HG02885 (cell line): ENCODE results near the gene EIF4E.
"Not testable (repeated sequence)": the region's sequence is repeated elsewhere in the genome, so short reads cannot be mapped to it uniquely, and the experiment has no call there.

Experiments used
- ATAC-seq: cut with Tn5 transposase; IDR thresholded peaks from one replicate; pipeline ENCODE4 v1.9.1; 2021; ENCODE audit warnings: mild to moderate bottlenecking; ENCODE audit not compliant: unreplicated experiment, poor library complexity

The EIF4E gene

GRCh38 chr4:98934851-98935250, 5.9 kb upstream of the EIF4E start:
- not testable (repeated sequence) for ATAC-seq

GRCh38 chr4:98932539-98932938, 3.6 kb upstream of the EIF4E start:
- ATAC-seq: peak; percentile 13

- ATAC-seq: no peak
Measured at GRCh38 chr4:98930311-98930865, 1.5 kb upstream of the EIF4E start.

GRCh38 chr4:98929341-98930267, 671 bp upstream of the EIF4E start:
- peak; percentile 49 for ATAC-seq

- ATAC-seq: peak; percentile 46
Measured at GRCh38 chr4:98928131-98928504, 815 bp downstream of the EIF4E start.

GRCh38 chr4:98926257-98926656, 2.7 kb downstream of the EIF4E start:
- ATAC-seq: not testable (repeated sequence)

- ATAC-seq: no peak
Measured at GRCh38 chr4:98921292-98921691, 7.6 kb downstream of the EIF4E start.

- no peak for ATAC-seq
Measured at GRCh38 chr4:98919996-98920395, 8.9 kb downstream of the EIF4E start.

- not testable (repeated sequence) for ATAC-seq
Measured at GRCh38 chr4:98910728-98911127, 18.2 kb downstream of the EIF4E start.

- no peak for ATAC-seq
Measured at GRCh38 chr4:98909646-98910401, 19.1 kb downstream of the EIF4E start.

GRCh38 chr4:98908703-98909262, 20.1 kb downstream of the EIF4E start:
- ATAC-seq: no peak

- no peak for ATAC-seq
Measured at GRCh38 chr4:98908182-98908581, 20.8 kb downstream of the EIF4E start.

GRCh38 chr4:98905839-98906238, 23.1 kb downstream of the EIF4E start:
- ATAC-seq: no peak

GRCh38 chr4:98905297-98905696, 23.6 kb downstream of the EIF4E start:
- no peak for ATAC-seq

GRCh38 chr4:98903963-98904362, 25.0 kb downstream of the EIF4E start:
- no peak for ATAC-seq

- ATAC-seq: no peak
Measured at GRCh38 chr4:98903561-98903960, 25.4 kb downstream of the EIF4E start.

GRCh38 chr4:98899277-98899676, 29.7 kb downstream of the EIF4E start:
- ATAC-seq: no peak

- ATAC-seq: no peak
Measured at GRCh38 chr4:98891478-98892337, 37.2 kb downstream of the EIF4E start.

- ATAC-seq: no peak
Measured at GRCh38 chr4:98890702-98891455, 38.1 kb downstream of the EIF4E start.
